IMR-90 (cell line): ENCODE data around the gene GRIK5. TPM values are rescaled to one million over a fixed set of nuclear protein-coding genes. Genes with fewer than 3 reads are reported as not detected.

Experiments used
- ATAC-seq: fragments of 200-7000 bp; cut with Tn5 transposase; 2 replicates; pipeline ENCODE4 v1.9.1; 2020; ENCODE audit warnings: low read depth, mild to moderate bottlenecking, moderate library complexity
- BruUV-seq: library from RNA; stranded (reverse); fragments of 400-500 nt; replicated peaks from 2 replicates; lab custom pipeline; 2021; lab: Mats Ljungman, UMichigan
- CTCF ChIA-PET: fragments of 300-600 bp; formaldehyde crosslinking; extraction: SDS; loops from one replicate; lab custom pipeline; 2021; ENCODE audit warnings: antibody characterized with exemption; lab: Yijun Ruan, JAX
- POLR2A ChIA-PET: fragments of 300-600 bp; sonication (Branson Sonifier 250); formaldehyde crosslinking; loops from one replicate; lab custom pipeline; 2022; ENCODE audit warnings: antibody characterized with exemption; ENCODE audit not compliant: unreplicated experiment; lab: Charles Lee
- DNase-seq: peaks from one replicate; pipeline ENCODE4 v3.0.0; 2013
- H2AFZ ChIP-seq: replicated peaks from 2 replicates; pipeline ENCODE3; 2013; ENCODE audit warnings: low read length, mild to moderate bottlenecking; ENCODE audit not compliant: poor library complexity
- H2AK5ac ChIP-seq: 2 replicates; pipeline ENCODE4 v1.6.1; 2013; ENCODE audit warnings: low read depth, low read length, inconsistent platforms
- H2AK9ac ChIP-seq: replicated peaks from 2 replicates; pipeline ENCODE3; 2013; ENCODE audit warnings: mild to moderate bottlenecking, low read depth, low read length, moderate library complexity; ENCODE audit not compliant: poor library complexity
- H2BK120ac ChIP-seq: 2 replicates; pipeline ENCODE4 v1.6.1; 2013; ENCODE audit warnings: low read depth, low read length, inconsistent platforms
- H2BK15ac ChIP-seq: 3 replicates; pipeline ENCODE4 v1.6.1; 2013; ENCODE audit warnings: low read depth, low read length, inconsistent platforms
- H2BK20ac ChIP-seq: 2 replicates; pipeline ENCODE4 v1.6.1; 2013; ENCODE audit warnings: low read depth, mild to moderate bottlenecking, inconsistent platforms, low read length, moderate library complexity
- H2BK5ac ChIP-seq: 2 replicates; pipeline ENCODE4 v1.6.1; 2013; ENCODE audit warnings: mild to moderate bottlenecking, low read depth, low read length, inconsistent platforms; ENCODE audit not compliant: poor library complexity, severe bottlenecking
- H3K14ac ChIP-seq: replicated peaks from 2 replicates; pipeline ENCODE4 v1.6.1; 2013; ENCODE audit warnings: low read depth, low read length, inconsistent platforms
- H3K18ac ChIP-seq: 2 replicates; pipeline ENCODE4 v1.6.1; 2013; ENCODE audit warnings: low read depth, low read length, control low read depth
- H3K23ac ChIP-seq: 2 replicates; pipeline ENCODE4 v1.6.1; 2013; ENCODE audit warnings: low read depth, low read length, inconsistent platforms
- H3K27ac ChIP-seq: 2 replicates; pipeline ENCODE4 v1.5.1; 2013; ENCODE audit warnings: mild to moderate bottlenecking, control low read depth, low read length; ENCODE audit not compliant: insufficient read depth
- H3K27me3 ChIP-seq: 2 replicates; pipeline ENCODE4 v1.6.1; 2013; ENCODE audit warnings: low read length; ENCODE audit not compliant: control insufficient read depth, insufficient read depth
- H3K36me3 ChIP-seq: 2 replicates; pipeline ENCODE4 v1.6.1; 2013; ENCODE audit warnings: low read length, mixed read lengths; ENCODE audit not compliant: control insufficient read depth, insufficient read depth
- H3K4ac ChIP-seq: 2 replicates; pipeline ENCODE4 v1.6.1; 2013; ENCODE audit warnings: low read depth, low read length, inconsistent platforms
- H3K4me1 ChIP-seq: 2 replicates; pipeline ENCODE4 v1.6.1; 2013; ENCODE audit warnings: low read length, mixed read lengths; ENCODE audit not compliant: control insufficient read depth, insufficient read depth
- H3K4me2 ChIP-seq: 2 replicates; pipeline ENCODE4 v1.6.1; 2013; ENCODE audit warnings: low read depth, mild to moderate bottlenecking, control low read depth, low read length, moderate library complexity
- H3K4me3 ChIP-seq: 2 replicates; pipeline ENCODE4 v1.5.1; 2013; ENCODE audit warnings: low read depth, mild to moderate bottlenecking, control low read depth, low read length, moderate library complexity; ENCODE audit not compliant: insufficient read depth
- H3K56ac ChIP-seq: 2 replicates; pipeline ENCODE4 v1.6.1; 2013; ENCODE audit warnings: low read length, inconsistent platforms; ENCODE audit not compliant: insufficient read depth; ENCODE audit errors: extremely low read depth
- H3K79me1 ChIP-seq, 2 experiments: 2 replicates each; pipeline ENCODE4 v1.6.1; 2013; ENCODE audit warnings: low read length in 2 of 2, inconsistent platforms in 1 of 2, low read depth in 1 of 2
- H3K9ac ChIP-seq: 2 replicates; pipeline ENCODE4 v1.6.1; 2013; ENCODE audit warnings: low read depth, low read length, control low read depth
- H3K9me1 ChIP-seq: 2 replicates; pipeline ENCODE4 v1.6.1; 2013; ENCODE audit warnings: low read length, inconsistent platforms; ENCODE audit not compliant: insufficient read depth
- H3K9me3 ChIP-seq: 2 replicates; pipeline ENCODE4 v1.6.1; 2013; ENCODE audit warnings: low read length; ENCODE audit not compliant: control insufficient read depth, insufficient read depth
- H4K20me1 ChIP-seq: 2 replicates; pipeline ENCODE4 v1.6.1; 2013; ENCODE audit warnings: low read length, inconsistent platforms; ENCODE audit not compliant: insufficient read depth
- H4K5ac ChIP-seq: 2 replicates; pipeline ENCODE4 v1.6.1; 2013; ENCODE audit warnings: mild to moderate bottlenecking, low read depth, low read length, control low read depth
- H4K8ac ChIP-seq, 2 experiments: 2 replicates each; pipeline ENCODE4 v1.6.1; 2013; ENCODE audit warnings: low read depth in 2 of 2, low read length in 2 of 2, control low read depth in 1 of 2, inconsistent platforms in 1 of 2
- H4K91ac ChIP-seq: 2 replicates; pipeline ENCODE4 v1.6.1; 2013; ENCODE audit warnings: low read depth, low read length, inconsistent platforms; ENCODE audit not compliant: insufficient read depth
- BHLHE40 ChIP-seq: fragments of 150-350 bp; IDR thresholded peaks from 2 replicates; pipeline ENCODE4 v1.6.1; 2016; ENCODE audit warnings: mild to moderate bottlenecking, low read depth, low read length
- CEBPB ChIP-seq: IDR thresholded peaks from 2 replicates; pipeline ENCODE4 v1.6.1; 2012; ENCODE audit warnings: low read depth, low read length, improper control_type of control experiment
- CHD1 ChIP-seq: IDR thresholded peaks from 2 replicates; pipeline ENCODE4 v1.6.1; 2012; ENCODE audit warnings: low read depth, low read length, improper control_type of control experiment
- FOS ChIP-seq: fragments of 150-350 bp; IDR thresholded peaks from 2 replicates; pipeline ENCODE4 v1.6.1; 2016; ENCODE audit warnings: low read depth, low read length
- MAFK ChIP-seq: IDR thresholded peaks from 2 replicates; pipeline ENCODE4 v1.6.1; 2012; ENCODE audit warnings: low read depth, low read length, improper control_type of control experiment
- MAZ ChIP-seq: IDR thresholded peaks from 2 replicates; pipeline ENCODE4 v1.6.1; 2012; ENCODE audit warnings: low read depth, mild to moderate bottlenecking, low read length, improper control_type of control experiment, moderate library complexity, borderline replicate concordance
- MXI1 ChIP-seq: IDR thresholded peaks from 2 replicates; pipeline ENCODE4 v1.6.1; 2012; ENCODE audit warnings: low read depth, mild to moderate bottlenecking, low read length, moderate library complexity, borderline replicate concordance
- NFE2L2 ChIP-seq: fragments of 150-350 bp; IDR thresholded peaks from 2 replicates; pipeline ENCODE4 v1.6.1; 2016; ENCODE audit warnings: low read depth, mild to moderate bottlenecking, low read length
- POLR2A ChIP-seq: IDR thresholded peaks from 2 replicates; pipeline ENCODE4 v1.6.1; 2012; ENCODE audit warnings: mild to moderate bottlenecking, low read depth, low read length
- RAD21 ChIP-seq: IDR thresholded peaks from 2 replicates; pipeline ENCODE4 v1.6.1; 2012; ENCODE audit warnings: low read length, improper control_type of control experiment
- RCOR1 ChIP-seq: IDR thresholded peaks from 2 replicates; pipeline ENCODE4 v1.6.1; 2012; ENCODE audit warnings: mild to moderate bottlenecking, low read length, improper control_type of control experiment; ENCODE audit not compliant: insufficient replicate concordance
- RFX5 ChIP-seq: IDR thresholded peaks from 2 replicates; pipeline ENCODE4 v1.8.0; 2012; ENCODE audit warnings: low read depth, mild to moderate bottlenecking, low read length, moderate library complexity
- SMC3 ChIP-seq: fragments of 150-350 bp; IDR thresholded peaks from 2 replicates; pipeline ENCODE4 v1.6.1; 2016; ENCODE audit warnings: low read depth, mild to moderate bottlenecking, antibody characterized with exemption, low read length, moderate library complexity
- WGBS, 2 experiments: methylation state at CpG; one replicate each; pipeline versions ENCODE4 v1.1.5 to v1.1.7; 2013; ENCODE audit warnings: missing lambda C conversion rate in 2 of 2; ENCODE audit not compliant: insufficient read length in 1 of 2; ENCODE audit errors: extremely low coverage in 2 of 2; 5-methylcytosine and 5-hydroxymethylcytosine counted together
- dilution Hi-C: fragments of 300-500 bp; cut with HindIII; formaldehyde crosslinking; loops from one replicate; pipeline ENCODE4 v1.14.3; 2018; ENCODE audit warnings: low sequenced_read_pairs; ENCODE audit not compliant: unreplicated experiment
- in situ Hi-C: fragments of 300-500 bp; cut with MboI; formaldehyde crosslinking; loops from 3 replicates; pipeline ENCODE4 v1.14.3; 2019; ENCODE audit warnings: low sequenced_read_pairs, inconsistent platforms, mixed read lengths
- intact Hi-C: fragments of 100-400 bp; cut with micrococcal nuclease; formaldehyde crosslinking; loops from 2 replicates; pipeline ENCODE4 v1.10.0; 2022
- polyA plus RNA-seq, 3 experiments: library from polyadenylated mRNA; depleted of rRNA; stranded (reverse); fragments of >200 nt; gene quantifications; 2 replicates each; pipeline ENCODE4 v1.2.3, GENCODE V29; 2012; ENCODE audit warnings: low replicate concordance in 1 of 3
- total RNA-seq: library from RNA; depleted of rRNA; stranded (reverse); fragments of >200 nt; gene quantifications from 2 replicates; pipeline ENCODE4 v1.2.3, GENCODE V29; 2012
- TF ChIP-seq, protein P1 (sequence below): fragments of 150-350 bp; IDR thresholded peaks from 2 replicates; pipeline ENCODE4 v1.6.1; 2017; ENCODE audit warnings: mild to moderate bottlenecking, antibody characterized with exemption, low read length, low read depth
- TF ChIP-seq, protein P2 (sequence below): fragments of 150-350 bp; IDR thresholded peaks from 2 replicates; pipeline ENCODE4 v1.6.1; 2016; ENCODE audit warnings: low read depth, mild to moderate bottlenecking, low read length, moderate library complexity, borderline replicate concordance
- TF ChIP-seq, protein P3 (sequence below): conservative IDR thresholded peaks from 2 replicates; pipeline ENCODE4 v1.5.1; 2012; ENCODE audit warnings: mild to moderate bottlenecking, low read depth, low read length, improper control_type of control experiment

Gene GRIK5
- total and polyA plus RNA-seq, 2 of the 4 experiments (the other 2 are of a cell fraction), result 0.10 TPM; not detected in 1

- no peak overlapping the region for H2AFZ ChIP-seq
- dilution Hi-C loops (no loop called here), in situ Hi-C loops (no loop called here), intact Hi-C loops (no loop called here)
- BruUV-seq, result no TSS peak
- no peak for DNase-seq
- H3K36me3 ChIP-seq, result no peaks in the 10 kb centered on the region
- H2AK9ac ChIP-seq, result no peak overlapping the region
- no peak overlapping the region for H4K91ac ChIP-seq
- H3K4me3 ChIP-seq, result no peak overlapping the region
- H2AK5ac ChIP-seq, result no peak overlapping the region
- H3K4me1 ChIP-seq, result no peaks in the 10 kb centered on the region
- H3K9ac ChIP-seq, result no peak overlapping the region
- CTCF ChIA-PET, result no interaction called here
- no peak overlapping the region for H2BK120ac ChIP-seq
- H3K27ac ChIP-seq, result no peak overlapping the region
- H2BK20ac ChIP-seq, result no peak overlapping the region
- ATAC-seq, result no peak
- no peak overlapping the region for H3K56ac ChIP-seq
- H3K9me3 ChIP-seq, result no peaks in the 10 kb centered on the region
- H3K14ac ChIP-seq, result no peak overlapping the region
- H3K4ac ChIP-seq, result no peak overlapping the region
- H3K27me3 ChIP-seq, result peaks cover 35% of the 10 kb centered on the region
- no peak overlapping the region for H2BK5ac ChIP-seq
- WGBS, 2 experiments, result 90% methylated on average over 4 of the region's 19 CpGs; no CpG with 5 or more reads in 1 of the 2 experiments
- H3K9me1 ChIP-seq, result no peaks in the 10 kb centered on the region
- no peak overlapping the region for H4K8ac ChIP-seq
- no peak overlapping the region for H3K18ac ChIP-seq
- H4K20me1 ChIP-seq, result no peaks in the 10 kb centered on the region
- POLR2A ChIA-PET, result no interaction called here
- no peaks in the 10 kb centered on the region for H3K79me1 ChIP-seq
- H4K5ac ChIP-seq, result no peak overlapping the region
- H2BK15ac ChIP-seq, result no peak overlapping the region
- H3K23ac ChIP-seq, result no peak overlapping the region
- H3K4me2 ChIP-seq, result no peak overlapping the region
- TF ChIP-seq, protein P1, sequence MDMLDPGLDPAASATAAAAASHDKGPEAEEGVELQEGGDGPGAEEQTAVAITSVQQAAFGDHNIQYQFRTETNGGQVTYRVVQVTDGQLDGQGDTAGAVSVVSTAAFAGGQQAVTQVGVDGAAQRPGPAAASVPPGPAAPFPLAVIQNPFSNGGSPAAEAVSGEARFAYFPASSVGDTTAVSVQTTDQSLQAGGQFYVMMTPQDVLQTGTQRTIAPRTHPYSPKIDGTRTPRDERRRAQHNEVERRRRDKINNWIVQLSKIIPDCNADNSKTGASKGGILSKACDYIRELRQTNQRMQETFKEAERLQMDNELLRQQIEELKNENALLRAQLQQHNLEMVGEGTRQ, result no peak
- TF ChIP-seq SMC3 (no peak), POLR2A (no peak), FOS (no peak), CEBPB (no peak), BHLHE40 (no peak), MAFK (no peak), RAD21 (no peak), CHD1 (no peak), RCOR1 (no peak), RFX5 (no peak), MAZ (no peak), MXI1 (no peak), NFE2L2 (no peak)
- TF ChIP-seq, protein P2, sequence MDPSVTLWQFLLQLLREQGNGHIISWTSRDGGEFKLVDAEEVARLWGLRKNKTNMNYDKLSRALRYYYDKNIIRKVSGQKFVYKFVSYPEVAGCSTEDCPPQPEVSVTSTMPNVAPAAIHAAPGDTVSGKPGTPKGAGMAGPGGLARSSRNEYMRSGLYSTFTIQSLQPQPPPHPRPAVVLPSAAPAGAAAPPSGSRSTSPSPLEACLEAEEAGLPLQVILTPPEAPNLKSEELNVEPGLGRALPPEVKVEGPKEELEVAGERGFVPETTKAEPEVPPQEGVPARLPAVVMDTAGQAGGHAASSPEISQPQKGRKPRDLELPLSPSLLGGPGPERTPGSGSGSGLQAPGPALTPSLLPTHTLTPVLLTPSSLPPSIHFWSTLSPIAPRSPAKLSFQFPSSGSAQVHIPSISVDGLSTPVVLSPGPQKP, result no peak
- TF ChIP-seq, protein P3, sequence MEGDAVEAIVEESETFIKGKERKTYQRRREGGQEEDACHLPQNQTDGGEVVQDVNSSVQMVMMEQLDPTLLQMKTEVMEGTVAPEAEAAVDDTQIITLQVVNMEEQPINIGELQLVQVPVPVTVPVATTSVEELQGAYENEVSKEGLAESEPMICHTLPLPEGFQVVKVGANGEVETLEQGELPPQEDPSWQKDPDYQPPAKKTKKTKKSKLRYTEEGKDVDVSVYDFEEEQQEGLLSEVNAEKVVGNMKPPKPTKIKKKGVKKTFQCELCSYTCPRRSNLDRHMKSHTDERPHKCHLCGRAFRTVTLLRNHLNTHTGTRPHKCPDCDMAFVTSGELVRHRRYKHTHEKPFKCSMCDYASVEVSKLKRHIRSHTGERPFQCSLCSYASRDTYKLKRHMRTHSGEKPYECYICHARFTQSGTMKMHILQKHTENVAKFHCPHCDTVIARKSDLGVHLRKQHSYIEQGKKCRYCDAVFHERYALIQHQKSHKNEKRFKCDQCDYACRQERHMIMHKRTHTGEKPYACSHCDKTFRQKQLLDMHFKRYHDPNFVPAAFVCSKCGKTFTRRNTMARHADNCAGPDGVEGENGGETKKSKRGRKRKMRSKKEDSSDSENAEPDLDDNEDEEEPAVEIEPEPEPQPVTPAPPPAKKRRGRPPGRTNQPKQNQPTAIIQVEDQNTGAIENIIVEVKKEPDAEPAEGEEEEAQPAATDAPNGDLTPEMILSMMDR, result no peak
Measured at GRCh38 chr19:41969772-41970458, 100.1 kb downstream of the GRIK5 start.
